Chondrocyte (in vitro differentiated cells): ENCODE measurements around the gene ITGA8. TPM values are rescaled to one million over a fixed set of nuclear protein-coding genes. Genes with fewer than 3 reads are reported as not detected.

Experiments used
- DNase-seq: peaks from one replicate; pipeline ENCODE4 v3.0.0; 2021; ENCODE audit warnings: mixed read lengths, low spot score
- H3K27ac Mint-ChIP-seq: one replicate; pipeline ENCODE4 v1.8.0; 2021; ENCODE audit warnings: mild to moderate bottlenecking, moderate library complexity, mixed read lengths; ENCODE audit not compliant: unreplicated experiment
- H3K27me3 Mint-ChIP-seq: 2 replicates; pipeline ENCODE4 v1.8.0; 2021; ENCODE audit warnings: low read depth, mixed read lengths
- H3K36me3 Mint-ChIP-seq: 2 replicates; pipeline ENCODE4 v1.8.0; 2021; ENCODE audit warnings: low read depth, mixed read lengths
- H3K4me1 Mint-ChIP-seq: 2 replicates; pipeline ENCODE4 v1.8.0; 2021; ENCODE audit warnings: low read depth, mild to moderate bottlenecking, mixed read lengths
- H3K4me3 Mint-ChIP-seq: one replicate; pipeline ENCODE4 v1.8.0; 2021; ENCODE audit warnings: mild to moderate bottlenecking, moderate library complexity, mixed read lengths; ENCODE audit not compliant: unreplicated experiment
- H3K9me3 Mint-ChIP-seq: 2 replicates; pipeline ENCODE4 v1.8.0; 2021; ENCODE audit warnings: low read depth, mixed read lengths
- total RNA-seq: library from RNA; stranded (reverse); gene quantifications from 3 replicates; pipeline ENCODE4 v1.2.1, GENCODE V29; 2021
- TF ChIP-seq, protein P1 (sequence below): fragments of 200-600 bp; sonication (generic); IDR thresholded peaks from 2 replicates; pipeline ENCODE4 v1.5.0; 2021; ENCODE audit warnings: antibody characterized with exemption, mild to moderate bottlenecking, moderate library complexity

Gene ITGA8
- total RNA-seq, 1 donor from 2014 or later = 5.6 TPM

DNA sequence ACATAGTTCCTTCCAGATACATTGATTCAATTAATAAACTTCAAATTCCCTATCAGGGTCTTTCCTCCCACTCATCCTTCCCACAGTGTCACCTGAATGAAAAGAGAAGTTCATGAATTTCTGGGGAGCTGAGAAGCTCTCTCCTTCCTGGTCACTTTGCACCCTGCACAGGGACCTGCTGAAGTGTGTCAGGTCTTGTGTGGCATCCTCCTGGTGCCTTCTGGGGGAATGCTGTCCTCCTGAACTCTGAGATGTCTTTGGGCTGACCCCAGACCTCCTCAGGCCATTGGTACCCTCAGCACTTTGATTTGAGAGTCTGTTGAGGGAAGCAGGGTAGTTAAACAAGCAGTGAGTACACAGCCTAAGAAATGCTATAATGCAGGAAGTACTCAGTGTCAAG lies 39.5 kb upstream of the ITGA8 start:
- no peaks in the 10 kb centered on the region for H3K9me3 Mint-ChIP-seq
- H3K36me3 Mint-ChIP-seq = no peaks in the 10 kb centered on the region
- DNase-seq = no peak
- H3K4me3 Mint-ChIP-seq = no peak overlapping the region
- no peaks in the 10 kb centered on the region for H3K4me1 Mint-ChIP-seq
- TF ChIP-seq, protein P1, sequence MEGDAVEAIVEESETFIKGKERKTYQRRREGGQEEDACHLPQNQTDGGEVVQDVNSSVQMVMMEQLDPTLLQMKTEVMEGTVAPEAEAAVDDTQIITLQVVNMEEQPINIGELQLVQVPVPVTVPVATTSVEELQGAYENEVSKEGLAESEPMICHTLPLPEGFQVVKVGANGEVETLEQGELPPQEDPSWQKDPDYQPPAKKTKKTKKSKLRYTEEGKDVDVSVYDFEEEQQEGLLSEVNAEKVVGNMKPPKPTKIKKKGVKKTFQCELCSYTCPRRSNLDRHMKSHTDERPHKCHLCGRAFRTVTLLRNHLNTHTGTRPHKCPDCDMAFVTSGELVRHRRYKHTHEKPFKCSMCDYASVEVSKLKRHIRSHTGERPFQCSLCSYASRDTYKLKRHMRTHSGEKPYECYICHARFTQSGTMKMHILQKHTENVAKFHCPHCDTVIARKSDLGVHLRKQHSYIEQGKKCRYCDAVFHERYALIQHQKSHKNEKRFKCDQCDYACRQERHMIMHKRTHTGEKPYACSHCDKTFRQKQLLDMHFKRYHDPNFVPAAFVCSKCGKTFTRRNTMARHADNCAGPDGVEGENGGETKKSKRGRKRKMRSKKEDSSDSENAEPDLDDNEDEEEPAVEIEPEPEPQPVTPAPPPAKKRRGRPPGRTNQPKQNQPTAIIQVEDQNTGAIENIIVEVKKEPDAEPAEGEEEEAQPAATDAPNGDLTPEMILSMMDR = no peak
- H3K27ac Mint-ChIP-seq = no peak overlapping the region
- H3K27me3 Mint-ChIP-seq = peaks cover 9% of the 10 kb centered on the region

DNA sequence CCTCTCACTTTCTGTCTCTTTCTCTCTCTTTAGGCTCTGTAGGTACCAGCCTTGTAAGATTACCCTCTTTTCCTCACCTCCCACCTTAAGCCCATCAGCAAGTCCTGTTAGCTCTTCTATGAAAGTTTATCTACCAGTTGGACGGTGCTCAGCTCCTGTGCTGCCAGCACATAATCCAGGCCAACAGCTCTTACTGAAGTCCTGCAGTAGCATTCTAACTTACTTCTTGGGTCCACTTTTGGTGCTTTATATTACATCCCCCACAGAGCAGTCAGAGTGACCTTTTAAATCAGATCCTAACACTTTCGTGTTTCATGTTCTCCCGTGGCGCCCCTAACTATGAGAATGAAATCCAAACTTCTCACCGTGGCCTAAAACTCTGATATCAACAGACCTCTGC lies 38.9 kb upstream of the ITGA8 start:
- Mint-ChIP-seq H3K4me3 (no peak overlapping the region), H3K9me3 (no peaks in the 10 kb centered on the region), H3K27me3 (peaks cover 10% of the 10 kb centered on the region), H3K36me3 (no peaks in the 10 kb centered on the region), H3K27ac (no peak overlapping the region), H3K4me1 (no peaks in the 10 kb centered on the region)
- TF ChIP-seq, protein P1 = no peak
- no peak for DNase-seq

DNA sequence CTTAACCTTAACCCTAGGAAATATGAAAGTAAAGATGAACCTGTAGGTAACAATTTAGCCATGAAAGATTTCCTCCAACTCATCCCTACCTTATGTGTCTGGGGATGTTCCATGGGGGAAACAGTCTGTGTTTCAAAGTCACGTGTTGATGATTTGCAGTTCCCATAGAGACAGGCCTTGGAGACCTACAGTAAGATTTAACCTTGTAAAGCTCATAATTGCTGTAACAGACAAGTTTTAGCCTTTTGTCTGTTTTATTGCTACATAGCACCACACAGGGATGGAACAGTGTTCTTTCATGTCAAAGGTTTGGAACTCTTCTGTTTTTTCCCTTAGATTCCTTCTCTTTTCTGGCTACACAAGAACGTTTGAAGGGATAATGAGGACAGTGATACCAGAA lies 35.2 kb upstream of the ITGA8 start:
- Mint-ChIP-seq H3K9me3 (no peaks in the 10 kb centered on the region), H3K4me3 (no peak overlapping the region), H3K27ac (no peak overlapping the region), H3K27me3 (peaks cover 15% of the 10 kb centered on the region), H3K4me1 (no peaks in the 10 kb centered on the region), H3K36me3 (no peaks in the 10 kb centered on the region)
- TF ChIP-seq, protein P1 = no peak
- DNase-seq = no peak

GRCh38 chr10:15751046-15751445 lies 31.3 kb upstream of the ITGA8 start:
- TF ChIP-seq, protein P1 = no peak
- no peaks in the 10 kb centered on the region for H3K36me3 Mint-ChIP-seq
- no peak for DNase-seq
- peaks cover under 1% of the 10 kb centered on the region for H3K4me1 Mint-ChIP-seq
- no peaks in the 10 kb centered on the region for H3K9me3 Mint-ChIP-seq
- H3K4me3 Mint-ChIP-seq = no peak overlapping the region
- peaks cover 12% of the 10 kb centered on the region for H3K27me3 Mint-ChIP-seq
- H3K27ac Mint-ChIP-seq = no peak overlapping the region

GRCh38 chr10:15748126-15748525 lies 28.4 kb upstream of the ITGA8 start:
- DNase-seq = no peak
- peaks cover 8% of the 10 kb centered on the region for H3K27me3 Mint-ChIP-seq
- TF ChIP-seq, protein P1 = no peak
- H3K27ac Mint-ChIP-seq = no peak overlapping the region
- no peaks in the 10 kb centered on the region for H3K9me3 Mint-ChIP-seq
- H3K4me1 Mint-ChIP-seq = peaks cover 9% of the 10 kb centered on the region
- no peaks in the 10 kb centered on the region for H3K36me3 Mint-ChIP-seq
- no peak overlapping the region for H3K4me3 Mint-ChIP-seq
